ENCODE data around the gene PTPRH. TPM values are rescaled to one million over a fixed set of nuclear protein-coding genes. Genes with fewer than 3 reads are reported as not detected.
A peak's percentile ranks its signal among the peaks of the same experiment; 100 is the strongest.
"Not testable (repeated sequence)": the region's sequence is repeated elsewhere in the genome, so short reads cannot be mapped to it uniquely, and the experiment has no call there.

Gene PTPRH
- total and polyA plus RNA-seq, 10 donors = 6.5 to 97.9 (median 48.9) TPM

DNA sequence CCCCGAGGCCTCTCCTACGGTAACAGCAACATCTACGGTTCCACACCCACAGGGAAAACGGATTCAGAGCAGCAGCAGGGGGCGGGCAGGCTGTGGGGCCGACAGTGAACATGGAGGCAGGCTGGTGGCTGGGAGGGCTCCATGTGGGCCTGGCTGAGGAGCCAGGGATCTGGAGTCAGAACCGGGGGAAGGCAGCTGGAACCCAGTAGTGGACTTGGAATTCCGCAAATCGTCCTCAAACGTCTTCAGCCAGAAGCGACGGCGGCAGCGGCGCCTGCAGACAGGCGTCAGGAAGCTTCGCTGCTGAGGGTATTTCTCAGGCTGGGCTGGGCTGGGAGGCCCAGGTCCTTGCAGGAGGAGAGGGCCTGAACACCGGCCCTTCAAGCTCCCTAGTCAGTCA lies 17.5 kb upstream of the PTPRH start:
- 84 to 87% (median 87%) methylated on average over 17 to 18 of the region's 18 CpGs for WGBS, 5 donors
- Histone ChIP-seq H3K27me3 (replicated peaks in 1 of 7) (no peaks in the 10 kb centered on the region), H3K36me3 (peaks cover 5 to 79% (median 61%) of the 10 kb centered on the region in 6 donors), H3K27ac (no peak overlapping the region), H3K4me1 (peaks cover 0 to 29% (median 14%) of the 10 kb centered on the region in 6 donors), H3K9me3 (no peaks in the 10 kb centered on the region), H3K4me3 (no peak overlapping the region)
- intact Hi-C loops (cut with DNase I; ENCODE audit: low total_unique reads) = no loop called here
- no peak for DNase-seq
- TF ChIP-seq POLR2AphosphoS5 (IDR thresholded peaks at IDR 0.05) (peak in 1 of 3 donors; percentile 3), POLR2A (IDR thresholded peaks at IDR 0.05) (no peak), CTCF (IDR thresholded peaks at IDR 0.05 in 8 of 11, conservative IDR thresholded peaks at IDR 0.05 in 3 of 11) (no peak)

DNA sequence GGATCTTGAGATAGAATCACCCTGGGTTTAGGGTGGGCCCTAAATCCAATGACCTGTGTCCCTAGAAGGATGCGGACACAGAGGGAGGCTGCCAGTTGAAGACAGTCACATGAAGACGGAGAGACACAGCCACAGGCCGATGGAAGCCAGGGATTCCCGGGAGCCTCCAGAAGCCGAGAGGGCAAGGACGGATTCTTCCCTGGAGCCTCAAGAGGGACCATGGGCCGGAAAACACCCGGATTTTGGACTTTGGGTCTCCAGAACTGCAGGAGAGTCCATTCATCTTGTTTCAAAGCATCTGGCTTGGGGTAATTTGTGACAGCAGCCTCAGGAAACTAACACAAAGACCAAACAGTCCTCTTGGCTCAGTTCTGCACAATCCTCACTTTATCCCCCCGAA lies 17.0 kb upstream of the PTPRH start:
- Histone ChIP-seq H3K9me3 (peaks cover 0 to under 1% (median 0%) of the 10 kb centered on the region in 8 donors), H3K4me1 (peaks cover 0 to 24% (median 12%) of the 10 kb centered on the region in 6 donors), H3K4me3 (no peak overlapping the region), H3K36me3 (peaks cover 2 to 74% (median 56%) of the 10 kb centered on the region in 6 donors), H3K27me3 (replicated peaks in 1 of 7) (no peaks in the 10 kb centered on the region), H3K27ac (no peak overlapping the region)
- intact Hi-C loops (cut with DNase I; ENCODE audit: low total_unique reads) = no loop called here
- TF ChIP-seq POLR2A (IDR thresholded peaks at IDR 0.05) = no peak
- TF ChIP-seq CTCF (IDR thresholded peaks at IDR 0.05 in 8 of 11, conservative IDR thresholded peaks at IDR 0.05 in 3 of 11) = no peak
- TF ChIP-seq POLR2AphosphoS5 (IDR thresholded peaks at IDR 0.05) = no peak
- 87 to 93% (median 90%) methylated on average over 5 to 9 of the region's 9 CpGs for WGBS, 5 donors
- DNase-seq = no peak

GRCh38 chr19:55225415-55225958 lies 16.2 kb upstream of the PTPRH start:
- TF ChIP-seq POLR2AphosphoS5 (IDR thresholded peaks at IDR 0.05) (peak in 2 of 3 donors; percentile 25 to 38), POLR2A (IDR thresholded peaks at IDR 0.05) (no peak)
- 71 to 89% (median 81%) methylated on average over 7 of the region's 7 CpGs for WGBS, 5 donors
- Histone ChIP-seq H3K9me3 (peaks cover 0 to 8% (median 6%) of the 10 kb centered on the region in 8 donors), H3K4me1 (peaks cover 0 to 16% (median 5%) of the 10 kb centered on the region in 6 donors), H3K27me3 (replicated peaks in 1 of 7) (no peaks in the 10 kb centered on the region), H3K27ac (no peak overlapping the region), H3K36me3 (peaks cover 0 to 66% (median 48%) of the 10 kb centered on the region in 6 donors), H3K4me3 (no peak overlapping the region)
- DNase-seq = no peak
- intact Hi-C loops (cut with DNase I; ENCODE audit: low total_unique reads) = no loop called here

DNA sequence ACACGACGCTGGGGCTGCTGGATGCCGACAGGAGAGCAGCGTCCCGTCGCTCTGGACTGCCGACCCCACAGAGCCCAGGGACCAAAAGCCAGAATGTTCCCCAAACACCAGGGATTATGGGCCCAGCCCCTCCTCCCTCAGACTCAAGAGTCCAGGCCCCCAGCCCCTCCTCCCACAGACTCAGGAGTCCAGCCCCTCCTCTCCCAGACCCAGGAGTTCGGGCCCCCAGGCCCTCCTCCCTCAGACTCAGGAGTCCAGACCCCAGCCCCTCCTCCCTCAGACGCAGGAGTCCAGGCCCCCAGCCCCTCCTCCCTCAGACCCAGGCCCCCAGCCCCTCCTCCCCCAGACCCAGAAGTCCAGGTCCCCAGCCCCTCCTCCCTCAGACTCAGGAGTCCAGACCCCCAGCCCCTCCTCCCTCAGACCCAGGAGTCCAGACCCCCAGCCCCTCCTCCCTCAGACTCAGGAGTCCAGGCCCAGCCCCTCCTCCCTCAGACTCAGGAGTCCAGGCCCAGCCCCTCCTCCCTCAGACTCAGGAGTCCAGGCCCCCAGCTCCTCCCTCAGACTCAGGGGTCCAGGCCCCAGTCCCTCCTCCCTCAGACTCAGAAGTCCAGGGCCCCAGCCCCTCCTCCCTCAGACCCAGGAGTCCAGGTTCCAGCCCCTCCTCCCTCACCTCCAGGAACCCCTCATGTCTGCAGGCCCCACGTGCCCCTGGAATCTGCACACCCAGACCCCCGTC lies 15.5 kb upstream of the PTPRH start:
- H3K36me3 ChIP-seq = peaks cover 0 to 59% (median 42%) of the 10 kb centered on the region in 6 donors
- H3K27me3 ChIP-seq (replicated peaks in 1 of 7); intact Hi-C loops (cut with DNase I; ENCODE audit: low total_unique reads); H3K4me1 ChIP-seq; H3K27ac ChIP-seq; H3K4me3 ChIP-seq; DNase-seq: not testable (repeated sequence)
- WGBS, 5 donors = 70 to 80% (median 76%) methylated on average over 9 to 11 of the region's 11 CpGs
- H3K9me3 ChIP-seq = peaks cover 0 to 14% (median 10%) of the 10 kb centered on the region in 8 donors

DNA sequence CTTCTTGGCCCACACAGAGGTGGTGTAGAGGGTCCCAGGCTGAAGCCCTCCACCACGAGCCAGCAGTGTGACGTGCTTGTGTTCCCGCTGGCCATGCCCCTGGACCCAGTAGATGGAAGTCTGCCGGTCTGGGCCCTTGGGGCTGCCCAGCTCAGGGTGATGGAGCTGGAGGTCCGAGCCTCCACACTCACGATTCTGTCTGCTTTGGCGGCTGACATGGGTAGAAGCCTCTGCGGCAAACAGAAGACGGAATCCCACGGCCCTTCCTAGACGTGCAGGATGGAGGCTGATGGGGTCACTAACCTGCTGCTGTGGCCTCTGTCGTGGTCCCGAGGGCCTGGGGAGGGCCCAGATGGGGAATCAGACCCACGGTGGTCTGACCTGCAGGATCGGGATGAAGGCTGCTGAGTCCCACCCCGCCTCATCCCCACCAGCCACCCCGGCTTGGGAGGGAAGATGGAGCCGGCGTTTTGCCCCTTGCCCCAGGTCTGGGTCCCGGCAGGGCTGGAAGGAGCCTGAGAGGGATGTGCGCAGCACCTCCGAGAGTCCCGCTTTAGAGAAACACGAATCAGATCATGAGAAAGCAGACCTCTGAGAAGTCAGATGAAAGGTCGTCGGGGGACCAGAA lies 14.9 kb upstream of the PTPRH start:
- DNase-seq = no peak
- Histone ChIP-seq H3K9me3 (peaks cover 0 to 14% (median 10%) of the 10 kb centered on the region in 8 donors), H3K4me1 (peaks cover 0 to 7% (median 0%) of the 10 kb centered on the region in 6 donors), H3K36me3 (peaks cover 0 to 52% (median 35%) of the 10 kb centered on the region in 6 donors), H3K27ac (no peak overlapping the region), H3K4me3 (no peak overlapping the region), H3K27me3 (replicated peaks in 1 of 7) (no peaks in the 10 kb centered on the region)
- 80 to 89% (median 87%) methylated on average over 24 to 26 of the region's 26 CpGs for WGBS, 5 donors
- TF ChIP-seq CTCF (IDR thresholded peaks at IDR 0.05 in 8 of 11, conservative IDR thresholded peaks at IDR 0.05 in 3 of 11) (no peak), POLR2AphosphoS5 (IDR thresholded peaks at IDR 0.05) (peak; percentile 1 to 61 (median 7))
- intact Hi-C loops (cut with DNase I; ENCODE audit: low total_unique reads) = no loop called here

Data from spleen (tissue), 11 donors.